DND-41 (cell line): ENCODE measurements around the gene FNDC3B.

Source experiments
- CTCF ChIP-seq: IDR thresholded peaks from 2 replicates; pipeline ENCODE4 v1.5.1; 2012; ENCODE audit warnings: borderline replicate concordance, low read length, moderate library complexity, mild to moderate bottlenecking; ENCODE audit not compliant: poor library complexity, severe bottlenecking; ENCODE audit errors: extremely low read depth
- EZH2 ChIP-seq: IDR thresholded peaks from 3 replicates; pipeline ENCODE4 v1.6.1; 2012; ENCODE audit warnings: borderline replicate concordance, low read depth, mild to moderate bottlenecking, moderate library complexity, low read length, inconsistent platforms; ENCODE audit not compliant: severe bottlenecking

- TF ChIP-seq CTCF (no peak), EZH2 (no peak)
Observed at GRCh38 chr3:172051310-172051956, 12.1 kb downstream of the FNDC3B start.
